Measurements from ENCODE around the gene PRICKLE4. TPM values are rescaled to one million over a fixed set of nuclear protein-coding genes. Genes with fewer than 3 reads are reported as not detected.
A peak's percentile ranks its signal among the peaks of the same experiment; 100 is the strongest.

PRICKLE4 gene
- total RNA-seq, 4 donors from 2014 or later: 10.4 to 17.9 (median 14.3) TPM

DNA sequence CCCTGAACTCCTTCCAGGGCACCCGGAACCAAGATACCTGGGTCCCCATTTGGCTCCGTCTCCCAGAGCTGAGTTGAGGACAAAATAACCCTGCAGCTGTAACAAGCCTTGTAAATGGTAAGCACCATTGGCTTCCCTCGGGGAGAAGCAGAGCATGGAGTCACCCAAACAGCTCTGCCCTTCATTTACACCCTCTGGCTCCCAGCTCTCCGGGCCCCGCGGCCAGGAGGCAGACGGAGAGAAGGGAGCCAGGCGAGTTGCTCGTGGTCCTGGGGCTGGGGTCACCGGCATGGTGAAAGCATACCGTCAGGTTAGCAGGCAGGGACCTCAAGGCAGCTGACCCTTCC, 47.2 kb upstream of the PRICKLE4 start:
- H3K4me1 ChIP-seq: peaks cover 0 to 4% of the 10 kb centered on the region in 2 donors
- H3K27ac ChIP-seq: peak overlapping the region; percentile 98
- no peaks in the 10 kb centered on the region for H3K36me3 ChIP-seq
- TF ChIP-seq, protein P1, sequence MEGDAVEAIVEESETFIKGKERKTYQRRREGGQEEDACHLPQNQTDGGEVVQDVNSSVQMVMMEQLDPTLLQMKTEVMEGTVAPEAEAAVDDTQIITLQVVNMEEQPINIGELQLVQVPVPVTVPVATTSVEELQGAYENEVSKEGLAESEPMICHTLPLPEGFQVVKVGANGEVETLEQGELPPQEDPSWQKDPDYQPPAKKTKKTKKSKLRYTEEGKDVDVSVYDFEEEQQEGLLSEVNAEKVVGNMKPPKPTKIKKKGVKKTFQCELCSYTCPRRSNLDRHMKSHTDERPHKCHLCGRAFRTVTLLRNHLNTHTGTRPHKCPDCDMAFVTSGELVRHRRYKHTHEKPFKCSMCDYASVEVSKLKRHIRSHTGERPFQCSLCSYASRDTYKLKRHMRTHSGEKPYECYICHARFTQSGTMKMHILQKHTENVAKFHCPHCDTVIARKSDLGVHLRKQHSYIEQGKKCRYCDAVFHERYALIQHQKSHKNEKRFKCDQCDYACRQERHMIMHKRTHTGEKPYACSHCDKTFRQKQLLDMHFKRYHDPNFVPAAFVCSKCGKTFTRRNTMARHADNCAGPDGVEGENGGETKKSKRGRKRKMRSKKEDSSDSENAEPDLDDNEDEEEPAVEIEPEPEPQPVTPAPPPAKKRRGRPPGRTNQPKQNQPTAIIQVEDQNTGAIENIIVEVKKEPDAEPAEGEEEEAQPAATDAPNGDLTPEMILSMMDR (IDR thresholded peaks at IDR 0.05): no peak
- TF ChIP-seq POLR2A (IDR thresholded peaks at IDR 0.05): no peak
- peak overlapping the region; percentile 93 to 98 for H3K4me3 ChIP-seq
- no peaks in the 10 kb centered on the region for H3K27me3 ChIP-seq
- intact Hi-C loops (cut with DNase I; ENCODE audit: low total_unique reads): no loop called here
- H3K9me3 ChIP-seq: no peaks in the 10 kb centered on the region
- DNase-seq: no peak

DNA sequence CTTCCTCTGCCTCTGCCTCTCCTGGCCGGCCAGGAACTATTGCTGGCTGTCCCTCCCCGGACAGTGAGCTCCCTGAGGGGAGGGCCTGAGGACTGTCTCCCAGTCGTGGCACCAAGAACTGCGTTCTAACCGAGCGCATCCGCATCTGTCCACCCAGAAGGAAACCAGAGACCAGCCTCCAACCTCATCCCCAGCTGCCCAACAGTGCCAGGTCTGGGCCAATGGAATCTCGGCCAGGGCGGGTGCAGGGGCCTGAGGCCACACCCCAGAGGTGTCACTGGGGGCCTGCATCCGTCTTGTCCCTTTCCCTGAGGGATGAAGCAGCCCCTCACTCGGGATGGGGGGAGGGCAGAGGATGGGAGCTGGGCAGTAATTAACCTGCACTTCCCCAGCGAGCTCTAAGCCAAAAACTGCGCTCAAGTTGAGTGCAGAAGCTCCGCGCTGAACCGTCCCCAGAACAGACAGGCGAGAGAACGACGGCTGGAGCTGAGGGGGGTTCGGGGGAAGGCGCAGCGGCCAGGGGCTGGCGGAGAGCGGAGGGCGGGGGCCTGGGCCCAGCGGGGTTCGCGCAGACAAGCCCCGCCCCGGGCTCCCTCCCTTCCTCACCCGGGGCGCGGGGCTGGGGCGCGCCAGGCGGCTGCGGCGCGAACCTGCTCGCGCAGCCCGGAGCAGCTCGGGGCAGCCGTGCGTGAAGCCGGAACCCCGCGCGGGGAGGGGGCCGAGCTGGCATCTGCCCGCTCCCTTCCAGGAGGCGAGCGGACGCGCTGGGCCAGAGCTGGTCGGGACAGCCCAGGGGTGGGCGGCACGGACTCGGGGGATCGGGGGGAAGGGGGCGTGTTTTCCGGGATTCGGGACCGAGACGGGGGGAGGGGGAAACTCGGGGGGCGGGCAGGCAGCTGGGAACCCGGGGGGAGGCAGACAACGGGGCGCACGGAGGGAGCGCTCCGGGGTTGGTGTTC, 46.6 kb upstream of the PRICKLE4 start:
- DNase-seq: peak; percentile 67 to 76
- Histone ChIP-seq H3K4me3 (peak overlapping the region; percentile 93 to 98), H3K36me3 (no peaks in the 10 kb centered on the region), H3K27me3 (no peaks in the 10 kb centered on the region), H3K4me1 (peaks cover 0 to 4% of the 10 kb centered on the region in 2 donors), H3K9me3 (no peaks in the 10 kb centered on the region), H3K27ac (peak overlapping the region; percentile 98)
- TF ChIP-seq, protein P1 (IDR thresholded peaks at IDR 0.05): no peak
- TF ChIP-seq POLR2A (IDR thresholded peaks at IDR 0.05): peak in 1 of 2 donors; percentile 64
- intact Hi-C loops (cut with DNase I; ENCODE audit: low total_unique reads): no loop called here

GRCh38 chr6:41734666-41735426, 45.7 kb upstream of the PRICKLE4 start:
- no peak for TF ChIP-seq POLR2A (IDR thresholded peaks at IDR 0.05)
- TF ChIP-seq, protein P1 (IDR thresholded peaks at IDR 0.05): no peak
- H3K27ac ChIP-seq: peak overlapping the region; percentile 98
- peak overlapping the region; percentile 93 to 98 for H3K4me3 ChIP-seq
- H3K27me3 ChIP-seq: no peaks in the 10 kb centered on the region
- intact Hi-C loops (cut with DNase I; ENCODE audit: low total_unique reads): no loop called here
- DNase-seq: peak; percentile 83 to 84
- no peaks in the 10 kb centered on the region for H3K36me3 ChIP-seq
- no peaks in the 10 kb centered on the region for H3K9me3 ChIP-seq
- H3K4me1 ChIP-seq: peaks cover 0 to 4% of the 10 kb centered on the region in 2 donors

DNA sequence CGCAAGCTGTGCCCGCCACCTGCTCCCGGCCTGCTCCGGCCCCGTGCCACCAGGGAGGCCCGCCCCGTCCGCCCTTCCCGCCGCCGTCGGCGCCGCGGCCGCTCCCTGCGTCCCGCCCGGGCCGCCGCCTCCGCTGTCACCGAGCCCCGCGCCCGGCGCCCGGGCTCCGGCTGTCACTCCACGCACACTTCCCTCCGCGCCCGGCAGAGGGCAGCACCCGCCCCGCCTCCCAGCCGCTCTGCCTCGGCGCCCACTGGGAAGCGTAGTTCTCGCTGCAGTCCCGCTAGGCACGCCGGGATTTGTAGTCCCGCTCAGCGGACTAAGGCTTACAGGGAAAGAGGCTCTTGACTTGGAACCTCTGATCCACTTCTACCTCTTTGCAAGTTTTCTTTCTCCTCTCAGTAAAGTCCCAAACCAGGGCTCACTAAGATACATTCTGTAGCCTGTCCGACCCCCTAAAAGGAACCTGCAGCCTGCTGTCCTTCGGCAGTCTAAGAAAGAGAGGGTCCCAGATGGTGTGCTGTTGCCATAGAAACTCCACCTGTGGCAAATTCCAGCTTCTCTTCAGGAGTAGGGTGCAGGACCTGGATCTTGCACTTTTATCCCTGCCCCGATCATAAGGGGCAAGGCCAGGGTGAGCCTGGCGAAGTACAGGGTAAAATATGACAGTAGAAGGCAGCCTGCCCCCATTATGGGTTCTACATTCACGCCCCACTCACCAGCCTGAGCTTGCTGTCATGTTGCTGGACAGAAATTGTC, 45.0 kb upstream of the PRICKLE4 start, which contains the start of gene TFEB:
TFEB (minus strand) TSS at position 182 of the 759 bp plus-strand sequence. CDS start 44,395 bp downstream, outside the sequence.
- Histone ChIP-seq H3K4me1 (peaks cover 0 to 4% of the 10 kb centered on the region in 2 donors), H3K27me3 (no peaks in the 10 kb centered on the region), H3K4me3 (peak within 1 kb of the TSS; percentile 93 to 98), H3K9me3 (no peaks in the 10 kb centered on the region), H3K27ac (peak within 1 kb of the TSS; percentile 98), H3K36me3 (no peaks in the 10 kb centered on the region)
- peak; percentile 79 to 84 for TF ChIP-seq POLR2A (IDR thresholded peaks at IDR 0.05)
- TF ChIP-seq, protein P1 (IDR thresholded peaks at IDR 0.05): peak; percentile 82 to 99 (median 96)
- DNase-seq: peak; percentile 94 to 95
- intact Hi-C loops (cut with DNase I; ENCODE audit: low total_unique reads): no loop called here
